Right renal cortex interstitium (tissue), 3 donors: ENCODE data around the gene SCFD1. TPM values are rescaled to one million over a fixed set of nuclear protein-coding genes. Genes with fewer than 3 reads are reported as not detected.
"Not testable (repeated sequence)": the region's sequence is repeated elsewhere in the genome, so short reads cannot be mapped to it uniquely, and the experiment has no call there.

Experiments used
- DNase-seq, 3 donors: peaks; one replicate each; pipeline ENCODE4 v3.0.0-alpha.2; 2013; ENCODE audit warnings: low read depth in 3 of 3, low spot score in 2 of 3
- polyA plus RNA-seq, 3 donors: library from polyadenylated mRNA; unstranded; fragments of 120-200 nt; gene quantifications; one replicate each; pipeline ENCODE4 v1.2.1, GENCODE V29; 2013; ENCODE audit not compliant: insufficient read length in 3 of 3

The SCFD1 gene
- polyA plus RNA-seq, 3 donors, result 84.1 to 103 (median 99.0) TPM

- no peak for DNase-seq
Measured at GRCh38 chr14:30657606-30658163, 35.6 kb downstream of the SCFD1 start.

- no peak for DNase-seq
Measured at GRCh38 chr14:30658645-30659044, 36.5 kb downstream of the SCFD1 start.

GRCh38 chr14:30669594-30669993, 47.5 kb downstream of the SCFD1 start:
- no peak for DNase-seq

GRCh38 chr14:30673071-30673470, 51.0 kb downstream of the SCFD1 start:
- DNase-seq, result no peak

- DNase-seq, result no peak
Measured at GRCh38 chr14:30678926-30679431, 56.9 kb downstream of the SCFD1 start.

- DNase-seq, result no peak
Measured at GRCh38 chr14:30680036-30680435, 57.9 kb downstream of the SCFD1 start.

GRCh38 chr14:30680776-30681175, 58.7 kb downstream of the SCFD1 start:
- DNase-seq, result not testable (repeated sequence)

- DNase-seq, result no peak
Measured at GRCh38 chr14:30681752-30682355, 59.7 kb downstream of the SCFD1 start.

GRCh38 chr14:30690487-30691355, 68.6 kb downstream of the SCFD1 start:
- not testable (repeated sequence) for DNase-seq

- no peak for DNase-seq
Measured at GRCh38 chr14:30691751-30692398, 69.8 kb downstream of the SCFD1 start.

GRCh38 chr14:30692669-30693068, 70.5 kb downstream of the SCFD1 start:
- DNase-seq, result no peak

- DNase-seq, result no peak
Measured at GRCh38 chr14:30698463-30698862, 76.3 kb downstream of the SCFD1 start.

- DNase-seq, result no peak
Measured at GRCh38 chr14:30706704-30707103, 84.6 kb downstream of the SCFD1 start.

- DNase-seq, result no peak
Measured at GRCh38 chr14:30708157-30708556, 86.0 kb downstream of the SCFD1 start.

GRCh38 chr14:30709201-30709600, 87.1 kb downstream of the SCFD1 start:
- no peak for DNase-seq

GRCh38 chr14:30710876-30711275, 88.8 kb downstream of the SCFD1 start:
- no peak for DNase-seq

GRCh38 chr14:30719137-30719536, 97.0 kb downstream of the SCFD1 start:
- DNase-seq, result no peak

- no peak for DNase-seq
Measured at GRCh38 chr14:30725763-30726162, 103.6 kb downstream of the SCFD1 start.

GRCh38 chr14:30728471-30728870, 106.4 kb downstream of the SCFD1 start:
- no peak for DNase-seq

GRCh38 chr14:30737916-30738315, 115.8 kb downstream of the SCFD1 start:
- DNase-seq, result no peak

- DNase-seq, result no peak
Measured at GRCh38 chr14:30738978-30739377, 116.9 kb downstream of the SCFD1 start.
